Colon (tissue), 2 donors: ENCODE data around the gene NCKAP5.
"Not testable (repeated sequence)": the region's sequence is repeated elsewhere in the genome, so short reads cannot be mapped to it uniquely, and the experiment has no call there.

ENCODE experiments used
- FAIRE-seq: peaks from 2 replicates; lab custom pipeline; 2012; peaks lifted over from hg19 to GRCh38; lab: Jason Lieb, UNC
- donor health status: control.
- donor health status: control.

NCKAP5 gene

DNA sequence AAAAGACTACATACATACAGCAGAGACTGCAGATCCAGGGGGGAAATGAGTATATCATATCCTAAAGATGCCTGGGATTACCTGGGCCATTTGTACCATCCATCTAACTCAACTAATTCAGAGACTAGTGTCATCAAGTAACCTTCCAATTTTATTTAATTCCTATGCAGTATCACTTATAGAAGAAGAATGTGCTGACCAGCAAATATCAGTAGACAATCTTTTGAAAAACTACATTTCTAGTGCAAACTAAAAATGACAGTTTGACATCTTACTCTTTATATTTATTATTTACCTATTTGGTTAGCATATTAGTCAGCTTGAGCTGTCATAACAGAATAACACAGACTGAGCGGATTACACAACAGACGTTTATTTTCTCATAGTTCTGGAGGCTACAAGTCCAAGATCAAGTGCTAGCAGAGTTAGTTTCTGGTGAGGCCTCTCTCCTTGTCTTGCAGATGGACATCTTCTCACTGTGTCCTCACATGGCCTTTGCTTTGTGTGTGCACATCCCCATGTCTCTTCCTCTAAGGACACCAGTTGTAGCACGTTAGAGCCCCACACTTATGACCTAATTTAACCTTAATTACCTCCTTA is 47.0 kb downstream of the NCKAP5 start:
- no peak for FAIRE-seq

DNA sequence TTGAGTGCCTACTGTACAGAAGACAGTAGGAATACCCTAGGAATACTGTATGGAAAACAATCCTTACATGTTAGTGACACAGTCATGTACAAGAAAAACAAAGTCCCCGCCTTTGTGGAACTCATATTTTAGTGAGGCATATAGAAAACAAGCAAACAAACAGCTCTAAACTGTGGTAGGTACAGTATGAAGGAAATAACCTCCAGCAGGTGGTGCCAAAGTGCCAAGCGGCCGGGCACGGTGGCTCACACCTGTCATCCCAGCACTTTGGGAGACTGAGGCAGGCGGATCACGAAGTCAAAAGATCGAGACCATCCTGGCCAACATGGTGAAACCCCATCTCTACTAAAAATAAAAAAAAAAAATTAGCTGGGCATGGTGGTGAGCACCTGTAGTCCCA is 48.6 kb downstream of the NCKAP5 start:
- FAIRE-seq: not testable (repeated sequence)

- FAIRE-seq: no peak
Measured at GRCh38 chr2:133518700-133519344, 49.4 kb downstream of the NCKAP5 start.

- FAIRE-seq: no peak
Measured at GRCh38 chr2:133517876-133518275, 50.4 kb downstream of the NCKAP5 start.

- no peak for FAIRE-seq
Measured at GRCh38 chr2:133516405-133517026, 51.7 kb downstream of the NCKAP5 start.

DNA sequence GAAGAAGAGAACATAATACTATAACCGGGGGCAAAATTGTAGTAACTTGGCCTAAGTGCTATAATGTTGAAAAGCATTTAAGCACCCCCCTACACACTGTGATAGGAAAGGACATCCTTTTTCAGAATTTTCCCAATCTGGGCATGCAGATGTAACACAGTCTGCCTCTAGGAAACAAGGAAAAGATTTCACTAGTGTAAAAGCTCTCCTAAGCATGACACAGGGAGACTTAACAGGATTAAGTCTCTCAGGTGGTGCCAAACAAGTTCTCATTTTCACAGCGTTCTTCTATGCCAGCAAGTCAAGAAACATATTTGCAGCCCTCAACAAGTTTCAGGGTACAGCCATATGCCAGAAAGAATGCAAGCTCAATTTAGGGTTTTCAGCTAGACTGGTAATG is 53.0 kb downstream of the NCKAP5 start:
- FAIRE-seq: no peak

DNA sequence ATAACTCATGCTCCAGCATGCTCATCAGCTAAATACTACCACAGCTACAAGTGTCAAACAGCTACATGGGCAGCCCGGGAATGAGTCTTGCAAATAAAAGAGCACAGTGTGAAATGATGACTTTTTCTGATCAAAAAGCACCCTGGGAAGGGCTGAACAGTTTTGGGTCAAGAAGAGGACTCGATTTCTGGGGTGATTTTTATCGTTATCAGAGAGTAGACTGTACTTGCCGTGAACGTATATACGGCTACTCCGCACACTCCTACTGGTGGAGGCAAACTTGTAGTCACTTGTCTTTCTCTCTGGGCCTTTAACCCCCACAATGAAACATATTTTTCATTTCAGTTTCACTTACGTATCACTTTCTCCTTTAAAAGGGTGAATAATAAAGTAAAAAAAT is 54.4 kb downstream of the NCKAP5 start:
- no peak for FAIRE-seq

DNA sequence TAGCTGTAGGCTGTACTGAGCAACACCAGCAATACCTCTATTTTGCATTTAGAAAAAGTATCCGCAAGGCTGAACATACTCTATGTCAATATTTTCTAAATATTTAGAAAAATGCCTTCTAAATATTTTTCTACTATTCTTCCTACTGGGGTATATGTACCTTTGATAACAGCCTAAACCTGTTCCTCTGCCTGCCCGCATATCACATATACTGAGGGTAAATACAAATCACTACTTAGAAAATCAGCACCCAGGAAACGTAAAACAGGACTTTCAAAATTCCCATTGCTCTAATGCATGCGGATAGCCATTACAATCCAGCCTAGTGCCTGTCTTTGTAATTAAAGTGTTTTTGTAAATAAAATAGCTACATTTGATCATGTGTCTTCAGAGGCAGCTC is 56.1 kb downstream of the NCKAP5 start:
- no peak for FAIRE-seq

GRCh38 chr2:133511679-133512078 is 56.6 kb downstream of the NCKAP5 start:
- FAIRE-seq: no peak

DNA sequence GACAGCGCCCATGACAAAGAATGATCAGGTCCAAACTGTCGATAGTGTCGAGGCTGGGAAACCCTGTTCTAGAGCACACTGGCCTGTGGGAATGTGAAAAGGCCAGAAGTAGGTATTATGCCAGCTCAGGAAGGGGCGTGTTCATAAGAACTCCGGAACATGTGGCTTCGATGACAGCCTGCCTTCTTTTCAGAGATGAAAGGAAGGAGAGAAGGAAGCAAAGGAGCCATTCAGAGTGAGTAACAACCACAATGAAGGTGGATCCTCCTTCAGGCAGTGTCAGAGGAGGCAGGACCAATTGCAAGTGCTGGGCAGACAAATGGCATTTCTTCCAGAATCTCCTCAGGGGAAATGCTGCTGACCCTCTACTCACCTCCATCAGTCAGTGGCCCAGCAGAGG is 58.5 kb downstream of the NCKAP5 start:
- no peak for FAIRE-seq

DNA sequence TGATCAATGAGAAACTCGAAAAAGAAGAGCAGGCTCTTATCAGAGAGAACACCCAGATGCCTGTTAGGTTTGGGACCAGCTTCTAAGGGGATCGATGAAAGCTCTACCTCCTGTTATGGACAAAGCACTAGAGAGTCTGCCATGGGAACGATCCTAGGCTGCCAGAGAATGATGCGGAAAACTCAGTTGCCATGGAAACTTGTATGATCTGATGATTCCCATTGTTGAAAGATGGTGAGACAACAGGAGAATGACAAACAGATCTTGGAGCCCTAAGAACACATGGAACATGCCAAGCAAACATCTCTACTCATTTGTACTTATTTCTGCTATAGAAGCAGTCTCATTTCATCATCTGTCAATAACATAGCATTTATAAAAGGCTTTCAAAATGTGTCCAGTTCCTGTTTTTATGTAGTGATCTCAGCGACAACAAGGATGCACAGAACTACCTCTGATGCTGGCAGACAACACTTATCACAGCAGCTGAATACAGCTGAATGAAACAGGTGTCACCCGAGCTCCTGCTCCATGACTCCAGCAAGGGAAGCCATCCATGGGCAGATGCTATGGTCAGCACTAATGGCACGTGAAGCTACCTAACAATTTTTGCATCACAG is 59.6 kb downstream of the NCKAP5 start:
- no peak for FAIRE-seq

DNA sequence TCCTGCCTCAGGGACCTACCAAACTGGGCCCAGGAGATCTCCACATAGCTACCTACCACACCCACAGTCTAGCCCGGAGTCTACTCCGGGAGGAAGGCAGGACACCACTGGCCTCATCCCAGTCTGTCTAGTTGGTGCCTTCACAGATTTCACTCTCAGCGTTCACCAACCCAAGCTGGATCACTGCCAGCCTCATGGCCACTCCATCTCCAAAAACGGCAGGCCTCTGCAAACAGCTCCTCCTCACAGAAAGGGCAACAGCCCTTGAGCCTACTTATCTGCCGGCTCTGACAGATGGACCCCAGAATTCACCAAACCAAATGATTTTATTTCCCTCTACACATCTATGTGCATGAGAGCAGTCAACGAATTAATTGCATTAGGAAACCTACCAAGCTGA is 61.3 kb downstream of the NCKAP5 start:
- no peak for FAIRE-seq

- no peak for FAIRE-seq
Measured at GRCh38 chr2:133504566-133505505, 63.4 kb downstream of the NCKAP5 start.

- no peak for FAIRE-seq
Measured at GRCh38 chr2:133503927-133504326, 64.3 kb downstream of the NCKAP5 start.

DNA sequence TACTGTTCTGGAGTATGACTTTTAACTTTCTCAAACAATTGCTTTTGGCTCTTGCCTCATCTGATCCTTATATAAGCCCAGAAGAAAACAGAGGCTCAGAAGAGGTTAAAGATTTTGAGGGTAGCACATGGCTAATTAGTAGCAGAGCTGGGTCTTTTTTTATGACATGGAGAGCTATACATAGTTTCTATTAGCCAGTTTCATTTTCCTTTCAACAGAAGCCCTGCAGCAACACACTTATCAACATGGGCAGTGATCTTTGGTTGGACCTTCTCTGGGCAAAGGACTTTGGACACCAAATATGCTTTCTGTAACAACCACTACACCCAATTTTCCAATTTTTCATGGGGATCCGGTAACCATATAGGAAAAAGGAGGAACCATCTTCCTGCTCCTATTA is 64.9 kb downstream of the NCKAP5 start:
- FAIRE-seq: no peak

DNA sequence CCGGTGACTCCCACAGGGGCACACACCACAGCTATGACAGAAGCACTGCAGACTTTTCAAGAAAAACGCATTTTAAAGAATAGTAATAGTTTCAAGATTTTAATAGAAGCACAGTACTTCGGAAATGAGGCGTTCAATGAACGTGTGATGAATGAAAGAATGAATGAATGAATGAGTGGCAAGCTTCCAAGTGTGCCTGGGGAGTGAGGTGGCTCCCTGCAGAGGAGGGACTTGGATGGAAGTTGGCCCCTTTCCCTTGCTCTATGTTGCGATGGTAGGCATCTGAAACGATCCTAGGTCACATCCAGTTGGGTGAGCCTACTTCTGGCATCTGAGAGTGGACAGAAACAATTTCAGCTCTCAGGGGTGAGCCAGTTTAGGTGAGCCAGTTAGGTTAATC is 65.6 kb downstream of the NCKAP5 start:
- FAIRE-seq: no peak

- FAIRE-seq: no peak
Measured at GRCh38 chr2:133500917-133501316, 67.3 kb downstream of the NCKAP5 start.

DNA sequence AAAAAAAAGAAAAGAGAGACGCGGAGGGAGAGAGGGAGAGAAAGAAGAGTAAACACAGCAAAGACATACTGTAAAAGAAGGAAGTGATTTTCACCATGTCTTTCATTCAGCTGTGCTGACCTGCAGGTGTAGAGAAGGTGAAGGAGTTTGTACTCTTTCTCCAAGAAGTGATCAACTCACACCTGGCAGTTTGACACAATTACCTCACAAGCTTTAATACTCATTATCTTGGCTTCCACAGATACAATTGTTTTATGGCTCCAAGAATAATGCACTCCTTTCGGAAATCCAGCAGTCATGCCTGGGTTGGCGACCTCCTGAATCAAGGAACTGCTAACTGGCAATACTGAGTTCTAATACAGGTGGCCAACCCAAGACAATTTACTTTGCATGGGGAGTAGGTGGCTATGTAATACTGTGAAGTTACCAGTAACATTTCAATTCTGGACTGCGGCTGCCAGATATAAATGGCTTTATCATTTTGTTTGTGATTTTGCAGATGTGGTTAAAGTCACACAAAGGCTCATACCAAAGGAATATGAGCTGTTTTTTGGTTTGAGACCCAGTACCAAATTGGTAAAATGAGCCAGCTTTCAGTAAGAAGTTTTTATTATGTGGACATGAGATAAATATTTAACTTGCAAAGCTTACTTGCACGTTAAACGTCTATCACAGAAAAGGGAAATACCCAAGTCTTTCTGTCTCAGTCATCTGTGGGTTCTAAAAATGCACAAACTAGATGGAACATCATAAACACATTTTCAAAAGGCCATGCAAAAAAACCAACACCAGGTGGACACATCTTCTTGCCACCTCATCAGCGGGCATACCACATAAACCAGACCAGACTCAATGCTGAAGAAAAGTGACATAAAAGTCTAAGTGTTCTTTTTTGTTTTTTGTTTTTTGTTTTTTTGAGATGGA is 69.3 kb downstream of the NCKAP5 start:
- no peak for FAIRE-seq

- FAIRE-seq: no peak
Measured at GRCh38 chr2:133497951-133498565, 70.2 kb downstream of the NCKAP5 start.

DNA sequence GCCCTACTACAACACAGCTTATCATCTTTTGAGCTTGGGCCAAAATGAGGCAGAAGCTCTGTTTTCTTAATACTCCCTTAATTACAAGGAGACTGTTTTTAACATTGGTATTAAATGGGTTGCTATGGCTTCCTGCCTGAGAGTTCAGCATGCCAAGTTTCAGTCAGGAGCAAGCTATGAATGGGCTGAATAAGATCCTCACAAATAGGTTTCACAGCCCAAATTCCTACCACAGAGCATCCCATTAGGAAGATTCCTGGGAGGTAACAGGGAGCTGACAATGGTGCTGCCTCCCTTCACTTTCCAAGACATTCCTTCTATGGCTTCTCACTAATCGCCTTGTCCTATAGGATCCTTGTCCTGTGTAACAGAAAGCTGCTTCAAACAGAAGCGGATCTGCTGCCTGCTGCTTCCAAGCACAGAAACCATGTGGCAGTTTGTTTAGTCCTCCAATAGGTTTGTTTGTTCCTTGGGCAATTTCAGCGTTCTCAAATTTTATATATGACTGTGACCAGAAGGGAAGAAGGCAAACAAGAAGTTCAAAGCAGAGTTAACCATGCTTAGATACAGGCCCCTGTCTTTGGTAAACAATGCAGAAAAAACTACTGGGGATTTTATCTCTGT is 70.9 kb downstream of the NCKAP5 start:
- FAIRE-seq: no peak
